ENCODE measurements around the gene CHRNA3.
"Not testable (repeated sequence)": the region's sequence is repeated elsewhere in the genome, so short reads cannot be mapped to it uniquely, and the experiment has no call there.

Gene CHRNA3

GRCh38 chr15:78567531-78567930, 53.3 kb downstream of the CHRNA3 start:
- no peak for DNase-seq (ENCODE audit: low read depth)
- H3K4me3 ChIP-seq (ENCODE audit: control insufficient read depth, low read depth, low read length): no peak overlapping the region
- no peak for TF ChIP-seq CTCF (IDR thresholded peaks at IDR 0.05; ENCODE audit: control insufficient read depth, insufficient read depth, low read depth, low read length, missing control alignments)

- H3K4me3 ChIP-seq (ENCODE audit: control insufficient read depth, low read depth, low read length): peak overlapping the region; percentile 46
- TF ChIP-seq CTCF (IDR thresholded peaks at IDR 0.05; ENCODE audit: control insufficient read depth, insufficient read depth, low read depth, low read length, missing control alignments): peak; percentile 17
- no peak for DNase-seq (ENCODE audit: low read depth)
Measured at GRCh38 chr15:78565951-78566774, 54.6 kb downstream of the CHRNA3 start.

GRCh38 chr15:78565097-78565950, 55.5 kb downstream of the CHRNA3 start, which contains the start of gene CHRNA5:
CHRNA5 (plus strand) TSS chr15:78565520; CDS start chr15:78565720, 200 bp downstream.
- DNase-seq (ENCODE audit: low read depth): peak; percentile 13
- no peak for TF ChIP-seq CTCF (IDR thresholded peaks at IDR 0.05; ENCODE audit: control insufficient read depth, insufficient read depth, low read depth, low read length, missing control alignments)
- peak within 1 kb of the TSS; percentile 46 for H3K4me3 ChIP-seq (ENCODE audit: control insufficient read depth, low read depth, low read length)

- no peak for TF ChIP-seq CTCF (IDR thresholded peaks at IDR 0.05; ENCODE audit: control insufficient read depth, insufficient read depth, low read depth, low read length, missing control alignments)
Measured at GRCh38 chr15:78564743-78565096, 56.1 kb downstream of the CHRNA3 start.

GRCh38 chr15:78563092-78563491, 57.7 kb downstream of the CHRNA3 start:
- TF ChIP-seq CTCF (IDR thresholded peaks at IDR 0.05; ENCODE audit: control insufficient read depth, insufficient read depth, low read depth, low read length, missing control alignments): no peak
- no peak overlapping the region for H3K4me3 ChIP-seq (ENCODE audit: control insufficient read depth, low read depth, low read length)
- DNase-seq (ENCODE audit: low read depth): no peak

More at GRCh38 chr15:78564743-78565096, 56.1 kb downstream of the CHRNA3 start:
- DNase-seq (ENCODE audit: low read depth): no peak
- no peak overlapping the region for H3K4me3 ChIP-seq (ENCODE audit: control insufficient read depth, low read depth, low read length)

- H3K4me3 ChIP-seq (ENCODE audit: control insufficient read depth, low read depth, low read length): no peak overlapping the region
- TF ChIP-seq CTCF (IDR thresholded peaks at IDR 0.05; ENCODE audit: control insufficient read depth, insufficient read depth, low read depth, low read length, missing control alignments): no peak
- DNase-seq (ENCODE audit: low read depth): no peak
Measured at GRCh38 chr15:78561490-78561889, 59.3 kb downstream of the CHRNA3 start.

GRCh38 chr15:78560201-78560600, 60.6 kb downstream of the CHRNA3 start:
- not testable (repeated sequence) for H3K4me3 ChIP-seq (ENCODE audit: control insufficient read depth, low read depth, low read length); DNase-seq (ENCODE audit: low read depth)

All from AG09309 (cell line).